HG02970 (cell line): ENCODE results near the gene SEC24B.
A peak's percentile ranks its signal among the peaks of the same experiment; 100 is the strongest.
"Not testable (repeated sequence)": the region's sequence is repeated elsewhere in the genome, so short reads cannot be mapped to it uniquely, and the experiment has no call there.

Experiments used
- ATAC-seq: cut with Tn5 transposase; IDR thresholded peaks from one replicate; pipeline ENCODE4 v1.9.1; 2021; ENCODE audit warnings: mild to moderate bottlenecking, moderate library complexity, moderate number of reproducible peaks; ENCODE audit not compliant: unreplicated experiment, low FRiP score

Gene SEC24B

DNA sequence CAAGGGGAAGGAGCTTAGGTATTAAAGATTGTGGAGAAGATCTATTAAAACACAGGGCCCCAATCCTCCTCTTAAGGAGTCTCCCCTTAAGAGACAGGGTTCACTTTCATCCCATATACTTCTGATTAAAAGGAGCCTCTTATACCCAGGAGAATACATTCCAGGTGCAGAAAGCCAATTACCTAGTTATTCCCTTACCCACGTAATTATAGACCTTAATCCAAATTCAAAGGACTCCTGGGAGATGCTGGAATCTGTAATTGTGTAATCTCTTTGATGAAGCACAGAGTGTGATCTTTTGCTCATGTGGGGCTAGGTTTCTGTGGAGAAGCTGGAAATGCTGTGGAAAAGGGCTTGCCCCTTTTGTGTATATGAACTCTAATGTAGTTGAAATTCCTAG is 1.4 kb upstream of the SEC24B start:
- no peak for ATAC-seq

DNA sequence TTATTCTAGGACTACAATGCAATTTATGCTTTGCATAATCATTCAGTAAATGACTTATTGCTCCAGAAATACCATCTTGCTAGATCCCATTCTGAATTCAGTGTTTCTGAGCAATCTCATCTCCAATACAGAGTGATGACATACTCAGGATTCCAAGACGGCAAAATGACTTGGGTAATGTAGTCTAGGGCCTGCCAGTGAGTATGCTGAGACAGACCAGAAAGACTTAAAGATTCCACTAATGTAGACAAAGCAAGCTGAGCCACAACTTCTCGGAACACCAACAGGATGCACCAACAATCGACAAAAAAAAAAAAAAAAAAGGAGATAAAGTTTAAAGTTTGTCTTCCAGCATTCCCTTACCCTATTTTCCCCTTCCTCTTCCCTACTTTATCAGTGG is 919 bp upstream of the SEC24B start:
- no peak for ATAC-seq

DNA sequence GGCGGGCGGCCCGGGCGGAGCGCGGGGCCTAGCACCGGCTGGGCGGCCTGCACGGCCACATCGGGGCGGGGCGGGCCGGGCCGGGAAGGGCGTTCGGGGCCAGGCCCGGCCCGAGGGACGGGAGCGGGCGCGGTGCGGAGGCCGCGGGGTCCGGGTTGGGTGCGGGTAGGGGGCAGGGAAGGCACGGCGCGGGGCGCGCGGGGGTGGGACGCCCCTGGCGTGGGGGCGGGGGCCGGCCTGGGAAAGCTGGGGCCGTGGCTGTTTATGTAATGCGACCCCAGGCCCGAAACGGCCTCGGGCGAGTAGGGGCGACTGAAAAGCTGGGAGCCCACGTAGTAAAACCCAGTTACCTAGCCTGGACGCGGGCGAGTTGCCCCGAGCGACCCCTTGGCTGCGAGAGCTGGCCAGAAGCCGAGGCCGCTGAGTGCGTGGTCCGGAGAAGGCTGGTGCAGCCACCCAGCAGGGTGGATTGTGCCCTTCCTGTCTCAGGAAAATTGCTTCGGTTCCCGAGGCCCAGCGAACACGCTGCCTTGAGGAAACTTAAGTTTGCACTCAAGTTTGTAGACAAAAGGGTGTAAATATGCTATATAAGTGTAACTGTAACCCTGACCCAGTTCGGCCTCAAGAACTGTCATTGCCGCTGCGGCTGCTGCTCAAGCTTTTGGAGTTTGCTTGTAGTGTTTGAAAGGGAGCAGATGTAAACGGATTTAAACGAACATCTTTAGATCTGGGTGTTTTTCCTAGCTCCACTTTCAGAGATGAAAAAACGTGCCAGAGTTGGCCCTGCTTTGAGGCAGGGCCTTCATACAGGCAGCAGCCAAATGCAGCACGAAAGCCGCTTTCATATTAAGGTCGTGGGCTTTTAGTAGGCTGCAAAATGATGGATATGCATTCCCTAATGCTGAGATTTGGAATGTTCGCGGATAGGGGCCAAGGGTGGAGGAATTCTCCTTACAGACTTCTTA is 674 bp downstream of the SEC24B start:
- peak; percentile 44 for ATAC-seq

DNA sequence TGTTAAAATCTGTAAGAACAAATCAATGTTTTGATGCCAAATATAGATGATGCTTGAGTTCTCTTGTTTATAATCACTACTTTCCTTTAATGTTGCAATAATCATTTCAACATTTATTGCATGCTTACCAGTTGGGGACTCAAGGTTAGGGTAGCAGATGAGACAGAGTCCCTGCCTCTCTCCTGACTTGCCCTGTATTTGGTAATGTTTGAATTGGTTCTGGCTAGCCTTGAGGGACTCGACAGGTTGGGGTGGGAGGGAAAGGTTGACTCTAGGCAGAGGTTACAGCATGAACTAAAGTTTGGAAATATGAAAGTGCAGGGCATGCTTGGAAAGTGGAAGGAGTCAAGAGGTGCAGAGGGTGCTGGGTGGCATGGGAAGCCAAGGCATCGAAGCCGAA is 2.0 kb downstream of the SEC24B start:
- ATAC-seq, result no peak

DNA sequence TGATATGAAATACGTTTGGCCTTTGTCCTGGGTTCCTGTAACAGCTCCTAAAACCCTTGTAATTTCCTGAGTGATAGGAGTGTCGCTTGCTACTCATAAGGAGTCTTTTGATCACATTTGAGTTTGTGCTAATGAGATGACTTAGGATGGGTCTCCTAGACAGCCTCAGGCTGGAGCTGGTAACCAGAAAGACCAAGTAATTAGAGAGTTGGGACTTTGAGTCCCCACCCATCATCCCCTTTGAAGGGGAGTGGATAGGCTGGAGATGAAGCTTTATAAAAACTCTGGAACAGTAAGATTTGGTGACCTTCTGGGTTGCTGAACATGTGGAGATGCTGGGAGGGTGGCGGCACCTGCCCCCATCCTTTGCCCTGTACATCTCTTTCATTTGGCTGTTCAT is 2.9 kb downstream of the SEC24B start:
- ATAC-seq, result no peak

DNA sequence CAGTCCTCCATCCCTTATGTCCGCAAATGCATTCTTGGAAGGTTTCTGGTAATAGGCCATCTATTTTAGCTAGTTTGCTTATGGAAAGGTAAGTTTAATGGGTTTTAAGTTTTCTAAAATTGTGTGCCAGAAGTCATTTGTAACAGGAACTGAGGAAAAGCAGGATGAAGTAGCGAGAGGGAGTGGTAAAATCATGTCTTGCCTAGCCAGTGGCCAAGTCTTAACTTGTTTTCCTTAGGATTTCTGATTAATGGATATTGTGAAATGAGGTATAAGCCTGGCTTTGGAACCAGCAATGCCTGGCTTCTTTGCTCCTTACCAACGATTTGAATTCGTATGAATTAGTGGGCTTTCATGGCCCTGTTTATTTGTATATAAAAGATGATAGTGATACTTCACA is 7.3 kb downstream of the SEC24B start:
- ATAC-seq, result no peak

DNA sequence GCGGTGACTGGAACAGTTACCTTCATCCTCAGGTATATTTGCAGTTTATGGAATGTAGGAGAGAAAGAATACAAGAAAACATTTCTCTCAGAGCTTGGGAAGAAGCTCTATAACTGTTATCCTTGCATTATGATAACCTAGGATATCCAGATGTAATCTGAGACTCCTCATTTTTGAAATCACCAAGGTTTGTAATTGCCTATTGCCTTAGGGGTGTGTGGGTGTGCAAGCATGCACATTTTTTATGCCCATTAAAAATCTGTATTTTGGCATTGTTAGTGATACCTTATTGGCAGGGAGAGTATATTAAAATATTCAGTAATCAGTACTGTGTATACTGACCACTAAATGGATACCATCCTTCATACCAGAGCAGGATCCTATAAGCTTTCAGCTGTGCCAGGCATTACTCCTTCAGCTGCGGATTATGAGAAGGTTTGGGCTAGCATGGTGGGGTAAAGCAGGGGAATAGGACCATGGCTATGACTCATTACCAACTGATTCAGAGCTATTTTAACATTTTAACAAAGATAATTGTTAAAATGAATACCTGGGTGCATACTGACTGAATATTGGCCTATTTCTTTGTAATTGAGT is 8.3 kb downstream of the SEC24B start:
- ATAC-seq, result no peak

DNA sequence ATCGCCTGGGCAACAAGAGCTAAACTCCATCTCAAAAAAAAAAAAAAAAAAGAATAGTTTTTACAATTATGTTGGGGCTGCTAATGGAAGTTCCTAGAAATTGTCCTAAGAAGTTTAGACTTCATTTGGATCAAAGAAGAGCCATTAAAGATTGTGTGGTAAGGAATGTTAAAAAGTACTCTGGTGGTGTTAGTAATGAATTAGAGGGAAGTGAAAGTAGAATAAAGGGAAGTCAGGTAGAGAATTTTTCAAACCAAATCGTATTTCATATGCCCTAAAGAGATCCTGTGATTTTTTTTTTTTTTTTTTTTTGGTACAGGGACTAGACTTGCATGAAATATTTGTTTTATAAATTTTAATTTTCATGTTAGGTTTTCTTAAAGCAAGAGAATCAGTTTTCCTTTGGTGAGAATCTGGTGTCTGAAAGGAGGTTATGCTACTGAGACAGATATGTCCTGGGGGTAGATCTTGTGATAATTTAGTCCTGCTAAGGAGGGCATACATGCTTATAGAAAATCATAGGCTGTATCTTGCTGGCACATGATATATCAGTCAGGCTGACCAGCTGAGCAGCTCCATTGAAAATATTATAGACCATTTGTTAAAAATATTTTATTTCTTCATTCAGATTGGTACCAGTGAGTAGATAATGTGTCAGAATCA is 10.7 kb downstream of the SEC24B start:
- no peak for ATAC-seq

DNA sequence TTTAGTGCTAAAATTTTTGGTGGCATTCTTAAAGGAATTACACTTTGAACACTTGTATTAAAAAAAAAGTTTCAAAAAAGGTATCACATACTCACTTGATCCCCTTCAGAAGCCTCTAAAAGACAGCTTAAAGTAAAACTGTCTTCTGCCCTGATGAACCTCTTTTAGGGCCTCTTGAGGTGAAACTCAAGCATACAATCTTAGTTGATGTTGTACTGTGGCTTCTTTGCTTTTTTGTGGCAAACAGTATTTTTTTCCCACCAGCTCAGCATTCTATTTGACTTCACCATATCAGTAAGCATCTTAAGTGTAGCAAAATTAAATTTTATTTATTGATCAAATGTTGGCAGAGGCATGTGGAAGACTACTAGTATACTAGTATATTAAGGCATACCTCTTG is 13.7 kb downstream of the SEC24B start:
- no peak for ATAC-seq

DNA sequence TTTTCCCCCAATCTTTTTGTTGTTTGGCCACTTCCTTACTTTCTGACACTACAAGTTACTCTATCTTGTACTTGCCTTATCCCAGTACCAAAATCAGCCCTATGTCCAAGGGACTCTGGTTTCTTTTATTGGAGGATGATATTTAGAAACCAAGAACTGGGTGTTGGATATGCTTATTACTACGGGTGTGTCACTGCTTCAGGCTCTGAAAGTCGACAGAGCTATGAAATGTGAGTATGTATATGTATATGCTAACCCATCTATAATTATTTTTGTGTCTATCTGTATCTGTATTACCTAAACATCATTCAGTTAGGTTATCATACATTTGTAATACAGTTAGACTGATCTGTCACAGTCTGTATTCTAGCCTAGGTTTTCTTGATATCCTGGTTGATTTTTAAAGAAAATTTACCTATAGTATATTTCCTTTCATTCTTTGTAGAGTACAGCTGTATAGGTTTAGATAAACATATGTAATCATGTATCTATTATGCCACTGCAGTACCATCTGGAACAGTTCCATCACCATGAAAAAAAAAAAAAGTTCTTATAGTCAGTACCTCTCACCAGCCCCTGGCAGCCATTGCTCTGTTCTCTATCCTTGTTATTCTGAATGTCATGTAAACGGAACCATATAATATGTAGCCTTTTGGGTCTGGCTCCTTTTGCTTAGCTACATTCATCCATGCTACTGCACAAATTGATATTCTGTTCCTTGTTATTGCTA is 18.1 kb downstream of the SEC24B start:
- ATAC-seq, result no peak

DNA sequence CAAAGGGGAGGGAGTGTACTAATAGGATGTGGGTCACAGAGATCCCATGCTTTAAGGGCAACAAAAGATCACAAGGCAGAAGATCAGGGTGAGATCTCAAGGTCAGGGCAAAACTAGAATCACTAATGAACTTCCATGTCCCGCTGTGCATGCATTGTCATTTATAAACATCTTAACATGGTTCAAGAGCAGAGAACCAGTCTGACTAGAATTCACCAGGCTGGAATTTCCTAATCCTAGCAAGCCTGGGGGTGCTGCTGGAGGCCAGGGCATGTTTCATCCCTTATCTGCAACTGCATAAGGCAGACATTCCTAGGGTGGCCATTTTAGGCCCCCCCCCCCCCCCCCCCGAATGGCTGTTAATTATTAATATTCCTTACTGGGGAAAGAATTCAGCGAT is 19.5 kb downstream of the SEC24B start:
- not testable (repeated sequence) for ATAC-seq

DNA sequence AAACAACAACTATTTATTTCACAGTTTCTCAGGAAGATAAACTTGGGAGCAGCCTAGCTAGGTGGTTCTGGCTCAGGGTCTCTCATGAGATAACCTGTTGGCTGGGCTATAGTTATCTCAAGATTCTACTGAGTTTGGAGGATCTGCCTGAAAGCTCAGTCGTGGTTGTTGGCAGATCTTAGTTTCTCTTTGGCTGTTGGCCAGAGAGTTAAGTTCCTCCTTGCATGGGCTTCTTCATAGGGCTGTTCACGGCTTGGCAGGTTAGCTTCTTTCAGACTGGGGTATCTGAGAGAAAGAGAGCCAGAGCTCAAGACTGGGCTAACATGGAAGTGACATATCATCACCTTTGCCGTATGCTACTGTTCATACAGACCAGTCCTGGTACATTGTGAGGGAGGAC is 28.7 kb downstream of the SEC24B start:
- no peak for ATAC-seq

DNA sequence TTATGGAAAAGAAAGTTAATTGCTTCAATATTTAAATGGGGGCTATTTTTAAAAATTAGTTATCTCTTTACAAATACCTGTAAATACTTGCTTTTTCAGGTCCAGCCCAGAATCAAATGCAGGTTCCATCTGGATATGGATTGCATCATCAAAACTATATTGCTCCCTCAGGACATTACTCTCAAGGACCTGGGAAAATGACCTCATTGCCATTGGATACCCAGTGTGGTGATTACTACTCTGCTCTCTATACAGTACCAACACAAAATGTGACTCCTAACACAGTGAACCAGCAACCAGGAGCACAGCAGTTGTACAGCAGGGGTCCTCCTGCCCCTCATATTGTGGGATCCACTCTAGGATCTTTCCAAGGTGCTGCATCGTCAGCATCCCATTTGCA is 29.2 kb downstream of the SEC24B start:
- ATAC-seq, result no peak

DNA sequence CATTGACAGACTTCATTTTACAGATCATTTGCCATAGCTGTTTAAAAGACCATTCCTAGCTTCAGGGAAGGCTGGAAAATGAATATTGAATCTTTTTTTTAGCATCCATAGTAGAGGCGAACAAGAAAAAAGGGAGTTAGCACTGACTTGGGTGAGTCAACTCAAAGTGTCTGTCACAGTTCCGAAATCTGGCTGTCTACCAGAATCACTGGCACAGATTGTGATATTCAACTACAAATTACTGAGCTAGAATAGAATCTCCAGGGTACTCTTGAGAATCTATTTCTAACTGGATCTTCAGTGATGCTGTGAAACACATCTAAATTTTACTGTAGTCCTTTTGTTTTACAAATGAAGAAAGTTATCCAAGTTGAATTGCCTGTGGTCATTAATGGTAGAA is 31.5 kb downstream of the SEC24B start:
- no peak for ATAC-seq

DNA sequence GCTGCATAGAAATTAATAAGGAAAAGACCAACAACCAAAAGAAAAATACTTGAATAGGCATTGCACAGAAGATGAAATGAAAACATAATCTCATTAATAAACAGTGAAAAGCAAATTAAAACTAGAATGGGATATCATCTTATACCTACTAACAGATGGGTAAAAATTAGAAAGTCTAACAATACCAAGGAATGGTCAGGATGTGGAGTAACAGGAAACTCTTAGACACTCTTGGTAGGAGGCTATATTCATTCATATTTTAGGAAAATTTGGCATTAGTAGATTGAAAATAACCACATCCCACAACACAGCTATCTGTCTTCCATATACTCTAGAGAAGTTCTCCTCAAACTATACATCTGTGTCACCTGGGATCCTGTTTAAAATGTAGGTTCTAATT is 36.3 kb downstream of the SEC24B start:
- no peak for ATAC-seq

DNA sequence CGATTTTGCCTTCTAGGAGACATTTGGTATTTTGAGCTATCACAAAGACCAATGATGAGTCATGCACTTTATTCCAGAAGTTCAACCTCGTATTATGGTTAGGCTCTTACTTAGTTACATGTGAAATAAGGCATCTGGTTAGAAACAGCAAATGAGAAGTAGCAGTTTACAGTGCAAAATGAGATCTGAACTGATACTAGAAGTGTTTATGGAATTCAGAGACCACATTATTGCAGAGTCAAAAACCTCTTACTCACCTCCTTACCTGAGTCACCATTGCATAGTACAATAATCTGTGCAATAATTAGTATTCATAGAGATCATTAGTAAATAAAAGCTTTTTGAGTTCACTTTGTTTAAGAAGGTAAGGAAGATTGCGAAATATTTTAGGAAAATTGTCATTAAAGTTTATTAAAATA is 38.7 kb downstream of the SEC24B start:
- no peak for ATAC-seq

DNA sequence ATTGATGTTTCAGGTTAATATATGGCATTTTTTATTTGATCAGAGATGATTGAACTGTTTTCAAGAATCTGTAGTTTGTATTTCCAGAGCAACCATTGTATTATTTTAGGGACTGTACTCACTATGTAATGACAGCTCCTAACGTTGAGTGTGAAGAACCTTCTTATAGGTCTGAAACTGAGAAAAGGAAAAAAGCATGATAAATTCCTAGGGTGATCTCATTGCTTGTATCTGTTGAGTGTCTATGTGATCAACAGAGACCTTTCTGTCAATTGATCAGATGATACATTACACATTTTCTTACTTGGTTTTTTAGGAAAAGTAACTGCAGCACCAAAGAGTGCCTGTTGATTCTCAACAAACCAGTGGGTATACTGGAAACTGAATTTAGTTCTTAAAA is 40.2 kb downstream of the SEC24B start:
- ATAC-seq, result no peak

DNA sequence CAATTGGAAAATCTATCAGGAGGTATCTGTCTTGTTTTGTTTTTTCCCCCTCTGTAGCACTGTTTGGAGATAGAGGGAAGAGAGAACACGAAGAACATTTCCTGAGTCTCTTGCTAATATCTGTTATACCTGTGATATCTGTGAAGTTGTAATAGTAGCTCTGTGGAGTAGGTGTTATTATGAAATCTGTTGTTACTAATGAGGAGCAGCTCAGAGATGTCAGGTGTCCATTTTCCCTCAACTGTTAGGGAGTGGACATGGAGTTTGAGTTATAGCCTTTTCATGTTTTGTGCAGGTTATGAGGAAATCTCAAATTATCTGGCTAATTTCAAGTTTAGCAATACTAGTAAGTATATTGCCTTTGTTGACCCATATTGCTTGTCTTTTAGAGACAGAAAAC is 52.4 kb downstream of the SEC24B start:
- no peak for ATAC-seq

DNA sequence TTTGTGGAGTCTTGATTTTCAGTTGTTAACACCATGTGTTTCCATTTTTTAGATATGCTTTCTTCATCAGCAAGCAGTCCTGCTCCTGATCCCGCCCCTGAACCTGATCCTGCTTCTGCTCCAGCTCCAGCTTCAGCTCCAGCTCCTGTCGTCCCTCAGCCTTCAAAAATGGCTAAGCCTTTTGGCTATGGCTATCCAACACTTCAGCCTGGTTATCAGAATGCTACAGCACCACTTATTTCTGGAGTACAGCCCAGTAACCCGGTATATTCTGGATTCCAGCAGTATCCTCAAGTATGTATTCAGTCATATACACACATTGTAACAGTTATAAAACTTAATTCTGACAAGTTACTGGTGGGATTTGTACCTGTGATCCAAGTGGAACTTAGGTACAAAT is 60.9 kb downstream of the SEC24B start:
- ATAC-seq, result no peak

DNA sequence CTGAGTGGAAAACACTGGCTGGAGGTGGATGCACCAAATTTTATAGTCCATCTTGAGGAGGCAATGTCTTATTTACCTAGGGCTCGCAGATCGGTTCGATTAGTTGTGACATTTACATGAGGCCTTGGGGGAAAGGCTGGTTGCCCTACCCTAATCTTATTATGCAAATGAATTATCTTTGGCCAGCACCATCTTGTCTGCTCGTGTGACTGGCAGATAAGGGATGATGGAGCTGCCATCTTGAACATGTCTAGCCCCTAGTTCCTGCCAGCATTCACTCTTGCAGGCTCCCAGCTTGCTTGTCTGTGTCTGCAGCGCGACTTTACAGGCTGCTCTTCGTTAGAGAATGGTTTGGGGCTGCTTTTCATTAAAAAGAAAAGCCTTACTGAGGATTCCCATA is 61.9 kb downstream of the SEC24B start:
- ATAC-seq, result no peak

DNA sequence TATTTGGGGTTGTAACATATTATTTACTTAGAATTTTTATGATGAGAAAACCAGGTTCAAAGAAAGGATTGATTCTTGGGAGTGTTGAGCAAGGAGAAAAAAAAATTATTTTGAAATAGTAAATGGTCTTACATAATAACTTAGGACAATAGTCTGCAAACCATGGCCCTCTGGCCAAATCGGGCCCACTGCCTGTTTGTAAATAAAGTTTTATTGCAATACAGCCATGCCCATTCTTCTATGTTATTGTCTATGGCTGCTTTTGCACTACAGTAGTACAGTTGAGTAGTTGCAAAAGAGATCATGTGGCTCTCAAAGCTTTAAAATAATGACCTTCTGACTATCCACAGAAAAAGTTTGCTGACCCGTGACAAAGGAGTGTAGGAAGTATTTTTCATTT is 63.3 kb downstream of the SEC24B start:
- ATAC-seq, result no peak
